Mucosa of rectum (tissue), 2 donors: ENCODE results near the gene UAP1L1.

Experiments used
- H3K27ac ChIP-seq, 2 donors: one replicate each; pipeline ENCODE4 v1.7.0; 2013; ENCODE audit warnings: inconsistent platforms in 2 of 2, low read depth in 2 of 2, low read length in 2 of 2
- H3K27me3 ChIP-seq, 2 donors: one replicate each; pipeline ENCODE4 v1.7.0; 2013; ENCODE audit warnings: low read length in 2 of 2; ENCODE audit not compliant: control insufficient read depth in 2 of 2, insufficient read depth in 2 of 2
- H3K36me3 ChIP-seq, 2 donors: one replicate each; pipeline ENCODE4 v1.7.0; 2013; ENCODE audit warnings: low read length in 2 of 2; ENCODE audit not compliant: control insufficient read depth in 2 of 2, insufficient read depth in 2 of 2
- H3K4me1 ChIP-seq, 2 donors: one replicate each; pipeline ENCODE4 v1.7.0; 2013; ENCODE audit warnings: low read length in 2 of 2, mild to moderate bottlenecking in 1 of 2; ENCODE audit not compliant: control insufficient read depth in 2 of 2, insufficient read depth in 2 of 2
- H3K4me3 ChIP-seq, 2 donors: one replicate each; pipeline ENCODE4 v1.7.0; 2013; ENCODE audit warnings: low read length in 2 of 2
- H3K9ac ChIP-seq, 2 donors: one replicate each; pipeline ENCODE4 v1.7.0; 2013; ENCODE audit warnings: low read length in 2 of 2, low read depth in 1 of 2, mild to moderate bottlenecking in 1 of 2
- H3K9me3 ChIP-seq, 2 donors: one replicate each; pipeline ENCODE4 v1.7.0; 2013; ENCODE audit warnings: low read length in 2 of 2; ENCODE audit not compliant: control insufficient read depth in 2 of 2
- donor health status: healthy.
- donor health status: Normal muscosa, but diverticular disease.

The UAP1L1 gene

DNA sequence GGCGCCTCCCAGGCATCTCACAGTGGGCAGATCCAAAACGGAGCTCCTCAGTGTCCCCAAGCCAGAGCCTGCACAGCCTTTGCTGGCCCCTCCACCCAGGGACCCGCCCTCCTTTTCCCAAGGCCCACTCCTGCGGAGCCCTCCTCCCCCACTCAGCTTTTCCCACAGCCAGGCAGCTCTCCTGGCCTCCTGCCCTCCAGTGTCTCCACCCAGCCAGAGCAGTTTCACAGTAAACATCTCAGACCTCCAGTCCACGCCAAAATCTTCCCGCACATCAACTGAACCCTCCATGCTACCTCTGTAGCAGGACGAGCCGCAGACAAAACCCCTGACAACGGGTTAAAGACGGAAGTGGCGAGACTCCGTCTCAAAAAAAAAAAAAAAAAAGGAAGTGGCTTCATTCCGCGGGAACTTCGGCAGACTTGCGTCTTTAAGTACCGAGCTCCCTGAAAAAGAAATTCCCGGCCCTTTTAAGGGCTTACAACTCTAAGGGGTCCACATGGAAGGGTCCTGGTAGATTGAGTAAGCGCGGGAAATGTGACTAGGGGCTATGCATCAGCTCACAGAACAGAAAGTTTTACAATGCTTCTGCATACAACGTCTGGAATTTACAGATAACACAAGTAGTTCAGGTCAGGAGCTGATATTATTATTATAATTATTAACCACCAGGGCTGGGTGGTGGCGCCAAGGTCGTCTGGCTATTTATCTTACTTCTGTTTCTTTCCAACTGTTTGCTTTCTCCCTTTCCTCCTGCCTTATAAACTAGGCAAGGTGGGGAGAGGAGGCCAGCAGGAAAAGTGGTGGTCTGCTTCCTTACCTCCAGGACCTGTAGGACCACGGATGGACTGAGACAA, 50.2 kb downstream of the UAP1L1 start:
- peak overlapping the region; percentile 48 to 52 for H3K9ac ChIP-seq
- H3K36me3 ChIP-seq, result no peaks in the 10 kb centered on the region
- H3K9me3 ChIP-seq, result no peaks in the 10 kb centered on the region
- peaks cover 18 to 22% of the 10 kb centered on the region in 2 donors for H3K4me1 ChIP-seq
- no peaks in the 10 kb centered on the region for H3K27me3 ChIP-seq
- H3K27ac ChIP-seq, result peak overlapping the region; percentile 29 to 43
- peak overlapping the region; percentile 30 to 70 for H3K4me3 ChIP-seq

DNA sequence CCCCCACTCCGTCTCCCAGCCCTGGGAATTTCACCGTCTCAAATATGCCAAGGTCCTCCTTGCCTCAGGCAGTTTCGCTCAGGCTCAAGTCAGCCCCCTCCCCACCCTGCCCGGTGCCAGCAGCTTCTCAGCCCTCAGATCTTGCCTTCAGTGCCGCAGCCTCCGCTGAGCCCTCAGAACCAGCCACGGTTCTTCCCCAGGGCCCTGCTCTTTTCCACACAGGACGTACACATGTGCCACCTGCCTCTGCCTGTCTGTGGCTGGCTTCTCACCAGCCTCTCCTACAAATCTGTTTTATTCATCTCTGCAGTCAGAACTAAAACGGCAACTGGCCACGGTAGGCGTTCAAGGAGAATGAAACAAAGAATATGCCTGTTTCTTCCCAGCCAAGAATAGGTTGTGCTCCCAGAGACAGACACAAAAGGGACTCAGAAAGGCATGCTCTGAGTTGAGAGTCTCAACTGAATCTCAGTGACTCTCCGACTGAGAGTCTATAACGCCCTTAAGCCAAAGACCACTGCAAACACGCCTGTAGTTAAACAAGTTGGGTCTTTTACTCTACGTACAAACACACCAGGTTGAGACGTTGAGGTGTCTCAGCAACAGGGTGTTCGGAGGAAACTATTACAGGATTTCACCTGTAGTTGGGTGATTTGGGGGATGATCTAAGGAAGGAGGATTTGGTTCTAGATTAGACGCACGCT, 51.0 kb downstream of the UAP1L1 start:
- peak overlapping the region in 1 of 2 donors; percentile 16 for H3K9ac ChIP-seq
- H3K4me3 ChIP-seq, result peak overlapping the region; percentile 79 to 80
- peaks cover 18 to 22% of the 10 kb centered on the region in 2 donors for H3K4me1 ChIP-seq
- no peaks in the 10 kb centered on the region for H3K36me3 ChIP-seq
- peak overlapping the region in 1 of 2 donors; percentile 2 for H3K27ac ChIP-seq
- no peaks in the 10 kb centered on the region for H3K27me3 ChIP-seq
- H3K9me3 ChIP-seq, result no peaks in the 10 kb centered on the region

DNA sequence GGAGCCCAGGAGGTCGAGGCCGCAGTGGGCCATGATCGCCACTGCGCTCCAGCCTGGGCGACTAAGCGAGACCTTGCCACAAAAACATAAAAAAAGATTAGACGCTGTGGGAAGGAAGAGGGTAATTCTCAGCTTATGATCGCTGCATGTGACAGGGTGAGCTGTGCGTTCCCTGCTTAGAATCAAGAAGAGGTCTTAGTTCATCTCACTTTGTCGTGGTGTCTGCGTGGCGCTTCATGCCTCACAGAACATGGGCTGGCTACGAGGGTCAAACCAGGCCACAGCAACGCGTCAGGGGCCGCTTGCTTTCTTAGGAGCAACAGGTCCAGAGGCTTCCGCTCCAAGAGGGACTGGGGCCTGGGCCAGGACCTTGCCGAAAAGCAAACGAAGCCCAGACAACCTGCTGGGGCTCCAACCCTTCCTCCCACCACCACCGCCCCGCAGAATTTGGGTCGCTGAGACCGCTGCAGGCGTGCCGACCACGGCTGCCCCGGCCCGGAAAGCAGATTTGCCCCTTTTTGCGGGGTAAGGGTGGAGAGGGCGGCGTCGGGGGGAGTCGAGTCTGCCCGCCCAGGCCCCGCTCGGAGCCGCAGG, 51.6 kb downstream of the UAP1L1 start:
- no peaks in the 10 kb centered on the region for H3K36me3 ChIP-seq
- peaks cover 16 to 22% of the 10 kb centered on the region in 2 donors for H3K4me1 ChIP-seq
- H3K9me3 ChIP-seq, result no peaks in the 10 kb centered on the region
- peak overlapping the region; percentile 79 to 80 for H3K4me3 ChIP-seq
- H3K27ac ChIP-seq, result peak overlapping the region in 1 of 2 donors; percentile 52
- no peaks in the 10 kb centered on the region for H3K27me3 ChIP-seq
- peak overlapping the region; percentile 47 to 70 for H3K9ac ChIP-seq

DNA sequence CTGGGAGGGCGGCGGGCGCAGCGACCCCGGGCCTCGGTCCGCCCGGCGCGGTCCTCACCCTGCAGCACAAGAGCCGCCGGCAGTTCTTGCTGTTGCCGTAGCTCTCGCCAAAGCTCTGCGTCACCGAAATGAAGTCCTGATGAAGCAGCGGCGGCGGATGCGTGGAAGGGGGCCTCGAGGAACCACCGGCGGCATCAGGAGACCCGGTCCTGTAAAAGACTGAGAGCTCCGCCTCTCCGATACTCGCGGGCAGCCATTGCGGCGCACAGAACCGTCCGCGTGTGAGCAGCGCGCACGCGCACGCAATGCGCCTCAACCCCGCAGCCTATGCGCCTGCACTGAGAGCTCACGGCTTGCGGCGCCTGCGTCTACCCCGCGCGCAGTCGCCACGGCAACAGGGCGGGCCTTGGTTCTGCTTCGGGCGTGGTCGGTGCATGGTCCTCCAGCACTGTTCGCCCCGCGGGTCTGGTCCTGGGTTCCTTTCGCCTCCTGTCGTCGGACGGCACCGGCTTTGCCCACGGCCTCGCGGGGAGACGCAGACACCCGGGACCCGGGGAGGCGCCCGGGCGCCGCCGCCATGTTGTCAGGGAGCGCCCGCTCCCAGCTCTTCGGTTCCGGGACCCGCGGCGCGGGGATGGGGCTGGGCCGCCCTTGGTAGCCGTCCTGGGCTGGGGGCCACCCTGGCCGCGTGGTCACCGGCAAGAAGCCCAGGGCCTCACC, 52.3 kb downstream of the UAP1L1 start:
- peak overlapping the region; percentile 29 to 52 for H3K27ac ChIP-seq
- H3K4me3 ChIP-seq, result peak overlapping the region; percentile 79 to 80
- peak overlapping the region; percentile 63 to 70 for H3K9ac ChIP-seq
- no peaks in the 10 kb centered on the region for H3K9me3 ChIP-seq
- H3K27me3 ChIP-seq, result no peaks in the 10 kb centered on the region
- peaks cover 16 to 22% of the 10 kb centered on the region in 2 donors for H3K4me1 ChIP-seq
- no peaks in the 10 kb centered on the region for H3K36me3 ChIP-seq

DNA sequence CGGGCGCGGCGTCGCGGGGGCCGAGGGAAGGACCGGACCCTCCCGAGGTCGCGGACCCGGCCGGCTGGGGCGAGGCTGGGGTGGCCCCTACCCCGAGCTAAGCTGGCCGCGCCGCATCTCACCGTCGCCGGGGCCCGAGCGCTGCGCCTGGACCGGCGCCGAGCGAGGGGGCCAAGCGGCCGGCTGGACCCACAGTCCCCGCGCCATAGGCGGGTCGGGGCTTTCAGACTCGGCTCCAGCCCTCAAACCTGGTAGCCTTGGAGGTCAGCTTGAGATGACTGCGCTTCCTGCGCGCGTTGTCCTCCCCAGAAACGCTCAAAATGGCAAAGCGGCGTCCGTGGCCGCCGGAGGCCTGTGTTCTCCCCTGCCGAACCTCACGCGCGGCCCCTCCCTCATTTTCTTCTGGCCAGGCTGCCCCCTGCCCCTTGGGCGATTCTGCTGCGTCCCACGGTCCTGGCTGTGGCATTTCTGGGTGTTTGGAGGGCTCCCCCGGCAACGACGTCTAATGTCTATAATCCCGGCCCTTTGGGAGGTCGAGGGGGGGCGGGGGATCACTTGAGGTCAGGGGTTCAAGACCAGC, 52.9 kb downstream of the UAP1L1 start:
- Histone ChIP-seq H3K9me3 (no peaks in the 10 kb centered on the region), H3K27me3 (no peaks in the 10 kb centered on the region), H3K27ac (peak overlapping the region; percentile 29 to 52), H3K36me3 (no peaks in the 10 kb centered on the region), H3K4me3 (peak overlapping the region; percentile 79 to 80), H3K9ac (peak overlapping the region in 1 of 2 donors; percentile 70), H3K4me1 (peaks cover 16 to 22% of the 10 kb centered on the region in 2 donors)
